K562 (cell line): ENCODE data around the gene COPA. TPM values are rescaled to one million over a fixed set of nuclear protein-coding genes. Genes with fewer than 3 reads are reported as not detected.

ENCODE experiments used
- CREM ChIP-seq: IDR thresholded peaks from 2 replicates; pipeline ENCODE4 v1.6.1; 2014; ENCODE audit warnings: antibody characterized with exemption, low read depth
- ILK ChIP-seq: fragments of 450-650 bp; IDR thresholded peaks from 2 replicates; pipeline ENCODE4 v1.6.1; 2016; ENCODE audit warnings: missing genetic modification characterization, low read depth, mild to moderate bottlenecking, missing compliant biosample characterization, moderate library complexity, borderline replicate concordance
- NFATC3 ChIP-seq: fragments of 450-650 bp; IDR thresholded peaks from 2 replicates; pipeline ENCODE4 v1.6.1; 2017; ENCODE audit warnings: mild to moderate bottlenecking
- polyA plus RNA-seq, 8 experiments: library from polyadenylated mRNA; depleted of rRNA in 4 of 8; stranded (reverse) in 5 of 8; unstranded in 3 of 8; fragments of >200 nt; fragmentation: Nextera tagmentation in 2 of 8; fragmentation: Illumina TruSeq in 1 of 8; extraction: Ambion mirVana in 2 of 8; extraction: Trizol in 1 of 8; gene quantifications; 2 replicates each; pipeline versions ENCODE4 v1.2.1 to v1.2.3, GENCODE V29; 2011 to 2014; ENCODE audit warnings: inconsistent platforms in 1 of 8, missing spikeins in 1 of 8
- total RNA-seq, 7 experiments: library from RNA; depleted of rRNA in 6 of 7; stranded (reverse); fragments of >200 nt in 6 of 7; fragmentation: Illumina TruSeq in 2 of 7; extraction: Trizol in 2 of 7; gene quantifications; 2 replicates each; pipeline versions ENCODE4 v1.2.1 to v1.2.3, GENCODE V29; 2011 to 2021; ENCODE audit warnings: low replicate concordance in 1 of 7
- TF ChIP-seq, protein P1 (sequence below): sonication (generic); formaldehyde crosslinking; IDR thresholded peaks from 2 replicates; pipeline ENCODE4 v1.8.0; 2022; ENCODE audit warnings: mild to moderate bottlenecking, missing genetic modification reagents
- TF ChIP-seq, protein P2 (sequence below): fragments of 200-800 bp; sonication (Bioruptor generic); IDR thresholded peaks from 2 replicates; pipeline ENCODE4 v1.6.1; 2017; ENCODE audit warnings: missing genetic modification characterization, missing compliant biosample characterization

The COPA gene
- total and polyA plus RNA-seq, 9 of the 15 experiments (the other 6 are each of a cell fraction or from before 2014, with no cell fraction given): 49.8 to 222 (median 110) TPM

DNA sequence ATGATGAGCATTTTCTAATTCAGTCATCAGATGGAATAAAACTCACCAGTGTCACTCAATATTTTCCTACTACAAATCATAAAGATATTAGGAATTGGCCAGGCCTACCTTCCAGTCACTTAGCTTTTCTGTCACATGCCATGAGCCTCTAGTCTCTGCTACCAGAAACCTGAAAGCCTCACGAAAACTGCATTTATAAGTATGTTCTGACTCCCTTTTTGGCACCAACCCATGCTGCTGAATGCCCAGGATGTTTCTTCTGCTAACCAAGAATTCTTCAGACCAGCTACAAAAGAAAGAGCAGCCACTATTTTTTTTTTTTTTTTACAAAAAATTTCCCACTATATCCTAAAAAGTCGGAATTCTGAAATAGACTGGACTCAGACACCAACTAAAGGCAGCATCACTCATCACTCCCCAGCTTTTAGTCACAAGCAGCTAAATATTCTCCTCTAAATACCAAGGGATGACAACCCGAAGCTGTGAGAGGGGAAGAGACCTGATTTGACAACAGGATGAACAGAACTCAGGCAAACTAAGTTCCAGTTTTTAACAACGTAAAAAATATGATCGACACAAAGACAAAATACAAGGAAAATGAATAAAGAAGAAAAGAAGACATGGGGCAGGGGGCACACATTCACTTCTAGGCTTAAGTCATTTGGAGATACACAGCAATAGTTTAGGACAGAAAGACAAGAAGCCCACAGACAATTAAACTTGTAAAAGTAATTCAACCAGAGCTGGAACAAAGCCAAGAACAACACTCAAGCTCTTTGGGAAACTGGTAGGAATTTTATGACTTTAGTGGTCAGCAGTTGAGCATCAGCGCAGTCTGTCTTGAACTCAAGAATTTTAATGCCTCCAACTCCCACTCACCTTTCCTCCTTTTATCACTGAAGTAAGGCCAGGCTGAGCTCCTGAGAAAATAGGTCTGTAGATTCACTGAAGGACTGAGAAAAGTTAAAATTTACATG lies 82.4 kb downstream of the COPA start (continued):
- TF ChIP-seq, protein P1, sequence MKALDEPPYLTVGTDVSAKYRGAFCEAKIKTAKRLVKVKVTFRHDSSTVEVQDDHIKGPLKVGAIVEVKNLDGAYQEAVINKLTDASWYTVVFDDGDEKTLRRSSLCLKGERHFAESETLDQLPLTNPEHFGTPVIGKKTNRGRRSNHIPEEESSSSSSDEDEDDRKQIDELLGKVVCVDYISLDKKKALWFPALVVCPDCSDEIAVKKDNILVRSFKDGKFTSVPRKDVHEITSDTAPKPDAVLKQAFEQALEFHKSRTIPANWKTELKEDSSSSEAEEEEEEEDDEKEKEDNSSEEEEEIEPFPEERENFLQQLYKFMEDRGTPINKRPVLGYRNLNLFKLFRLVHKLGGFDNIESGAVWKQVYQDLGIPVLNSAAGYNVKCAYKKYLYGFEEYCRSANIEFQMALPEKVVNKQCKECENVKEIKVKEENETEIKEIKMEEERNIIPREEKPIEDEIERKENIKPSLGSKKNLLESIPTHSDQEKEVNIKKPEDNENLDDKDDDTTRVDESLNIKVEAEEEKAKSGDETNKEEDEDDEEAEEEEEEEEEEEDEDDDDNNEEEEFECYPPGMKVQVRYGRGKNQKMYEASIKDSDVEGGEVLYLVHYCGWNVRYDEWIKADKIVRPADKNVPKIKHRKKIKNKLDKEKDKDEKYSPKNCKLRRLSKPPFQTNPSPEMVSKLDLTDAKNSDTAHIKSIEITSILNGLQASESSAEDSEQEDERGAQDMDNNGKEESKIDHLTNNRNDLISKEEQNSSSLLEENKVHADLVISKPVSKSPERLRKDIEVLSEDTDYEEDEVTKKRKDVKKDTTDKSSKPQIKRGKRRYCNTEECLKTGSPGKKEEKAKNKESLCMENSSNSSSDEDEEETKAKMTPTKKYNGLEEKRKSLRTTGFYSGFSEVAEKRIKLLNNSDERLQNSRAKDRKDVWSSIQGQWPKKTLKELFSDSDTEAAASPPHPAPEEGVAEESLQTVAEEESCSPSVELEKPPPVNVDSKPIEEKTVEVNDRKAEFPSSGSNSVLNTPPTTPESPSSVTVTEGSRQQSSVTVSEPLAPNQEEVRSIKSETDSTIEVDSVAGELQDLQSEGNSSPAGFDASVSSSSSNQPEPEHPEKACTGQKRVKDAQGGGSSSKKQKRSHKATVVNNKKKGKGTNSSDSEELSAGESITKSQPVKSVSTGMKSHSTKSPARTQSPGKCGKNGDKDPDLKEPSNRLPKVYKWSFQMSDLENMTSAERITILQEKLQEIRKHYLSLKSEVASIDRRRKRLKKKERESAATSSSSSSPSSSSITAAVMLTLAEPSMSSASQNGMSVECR: no peak
- TF ChIP-seq NFATC3: no peak
- TF ChIP-seq ILK (tag): no peak
- no peak for TF ChIP-seq CREM
- TF ChIP-seq, protein P2, sequence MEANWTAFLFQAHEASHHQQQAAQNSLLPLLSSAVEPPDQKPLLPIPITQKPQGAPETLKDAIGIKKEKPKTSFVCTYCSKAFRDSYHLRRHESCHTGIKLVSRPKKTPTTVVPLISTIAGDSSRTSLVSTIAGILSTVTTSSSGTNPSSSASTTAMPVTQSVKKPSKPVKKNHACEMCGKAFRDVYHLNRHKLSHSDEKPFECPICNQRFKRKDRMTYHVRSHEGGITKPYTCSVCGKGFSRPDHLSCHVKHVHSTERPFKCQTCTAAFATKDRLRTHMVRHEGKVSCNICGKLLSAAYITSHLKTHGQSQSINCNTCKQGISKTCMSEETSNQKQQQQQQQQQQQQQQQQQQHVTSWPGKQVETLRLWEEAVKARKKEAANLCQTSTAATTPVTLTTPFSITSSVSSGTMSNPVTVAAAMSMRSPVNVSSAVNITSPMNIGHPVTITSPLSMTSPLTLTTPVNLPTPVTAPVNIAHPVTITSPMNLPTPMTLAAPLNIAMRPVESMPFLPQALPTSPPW: no peak
